ENCODE measurements around the gene TAS1R2. TPM values are rescaled to one million over a fixed set of nuclear protein-coding genes. Genes with fewer than 3 reads are reported as not detected.

Gene TAS1R2
- total and polyA plus RNA-seq, 2 of the 4 experiments (the other 2 are of a cell fraction), result not detected

GRCh38 chr1:18796950-18797349, 62.5 kb downstream of the TAS1R2 start:
- Histone ChIP-seq H2AK5ac (ENCODE audit: low read depth, low read length) (no peak overlapping the region), H2BK15ac (ENCODE audit: low read depth, low read length) (no peak overlapping the region), H2AFZ (replicated peaks; ENCODE audit: low read length, poor library complexity) (no peak overlapping the region), H3K9me3 (ENCODE audit: control insufficient read depth, insufficient read depth, low read length) (no peaks in the 10 kb centered on the region), H2BK120ac (ENCODE audit: low read depth, low read length) (no peak overlapping the region), H3K18ac (ENCODE audit: low read depth, low read length) (no peak overlapping the region), H2BK5ac (ENCODE audit: low read depth, low read length, poor library complexity, severe bottlenecking) (no peak overlapping the region), H3K4me1 (ENCODE audit: control insufficient read depth, insufficient read depth, low read length) (no peaks in the 10 kb centered on the region), H4K20me1 (ENCODE audit: insufficient read depth, low read length) (no peaks in the 10 kb centered on the region), H3K4me3 (ENCODE audit: insufficient read depth, low read depth, low read length) (no peak overlapping the region), H2AK9ac (replicated peaks; ENCODE audit: low read depth, low read length, poor library complexity) (no peak overlapping the region), H3K56ac (ENCODE audit: extremely low read depth, insufficient read depth, low read length) (no peak overlapping the region), H3K23ac (ENCODE audit: low read depth, low read length) (no peak overlapping the region), H4K5ac (ENCODE audit: low read depth, low read length) (no peak overlapping the region), H3K4ac (ENCODE audit: low read depth, low read length) (no peak overlapping the region), H3K27ac (ENCODE audit: insufficient read depth, low read length) (no peak overlapping the region), H3K4me2 (ENCODE audit: low read depth, low read length) (no peak overlapping the region), H3K9ac (ENCODE audit: low read depth, low read length) (no peak overlapping the region), H3K79me1 (ENCODE audit: low read depth in 1 of 2, low read length in 2 of 2) (no peaks in the 10 kb centered on the region), H2BK20ac (ENCODE audit: low read depth, low read length) (no peak overlapping the region), H3K36me3 (ENCODE audit: control insufficient read depth, insufficient read depth, low read length) (no peaks in the 10 kb centered on the region), H3K27me3 (ENCODE audit: control insufficient read depth, insufficient read depth, low read length) (peaks cover 3% of the 10 kb centered on the region; the same call in 1 of the 2 replicates), H3K9me1 (ENCODE audit: insufficient read depth, low read length) (no peaks in the 10 kb centered on the region), H4K91ac (ENCODE audit: insufficient read depth, low read depth, low read length) (no peak overlapping the region), H3K14ac (replicated peaks; ENCODE audit: low read depth, low read length) (no peak overlapping the region), H4K8ac (ENCODE audit: low read depth in 2 of 2, low read length in 2 of 2) (no peak overlapping the region)
- WGBS, 2 experiments (ENCODE audit: extremely low coverage in 2 of 2, insufficient read length in 1 of 2), result no CpG with 5 or more reads among the region's 3 CpGs
- ChIA-PET POLR2A (ENCODE audit: unreplicated experiment) (no interaction called here), CTCF (interaction anchor here (0.6 kb wide), 1 partner anchor 25 kb away, joined by 3 read pairs; no protein-coding TSS in a partner anchor)
- ATAC-seq (ENCODE audit: low read depth) (no peak), DNase-seq (no peak)
- BruUV-seq (replicated peaks), result no TSS peak
- dilution Hi-C loops (cut with HindIII; ENCODE audit: low sequenced_read_pairs, unreplicated experiment) (no loop called here), intact Hi-C loops (cut with micrococcal nuclease) (no loop called here), in situ Hi-C loops (cut with MboI; ENCODE audit: low sequenced_read_pairs) (no loop called here)
- TF ChIP-seq POLR2A (IDR thresholded peaks at IDR 0.05; ENCODE audit: low read depth, low read length), result no peak
- no peak for TF ChIP-seq BHLHE40 (IDR thresholded peaks at IDR 0.05; ENCODE audit: low read depth, low read length)
- no peak for TF ChIP-seq ELK1 (IDR thresholded peaks at IDR 0.05; ENCODE audit: borderline replicate concordance, low read depth, low read length)
- TF ChIP-seq RCOR1 (IDR thresholded peaks at IDR 0.05; ENCODE audit: insufficient replicate concordance, low read length), result no peak
- no peak for TF ChIP-seq USF2 (IDR thresholded peaks at IDR 0.05; ENCODE audit: low read depth, low read length)
- TF ChIP-seq RFX5 (IDR thresholded peaks at IDR 0.05; ENCODE audit: low read depth, low read length), result no peak
- no peak for TF ChIP-seq CEBPB (IDR thresholded peaks at IDR 0.05; ENCODE audit: low read depth, low read length)
- TF ChIP-seq FOS (IDR thresholded peaks at IDR 0.05; ENCODE audit: low read depth, low read length), result no peak
- TF ChIP-seq MXI1 (IDR thresholded peaks at IDR 0.05; ENCODE audit: borderline replicate concordance, low read depth, low read length), result no peak
- TF ChIP-seq SMC3 (IDR thresholded peaks at IDR 0.05; ENCODE audit: low read depth, low read length), result no peak
- TF ChIP-seq CHD1 (IDR thresholded peaks at IDR 0.05; ENCODE audit: low read depth, low read length), result no peak
- no peak for TF ChIP-seq RAD21 (IDR thresholded peaks at IDR 0.05; ENCODE audit: low read length)
- no peak for TF ChIP-seq CTCF (conservative IDR thresholded peaks at IDR 0.05; ENCODE audit: low read depth, low read length)
